Trophoblast cell (in vitro differentiated cells and primary cell): ENCODE data around the gene CTNNA3.

Experiments
- DNase-seq, 2 donors: peaks; one replicate each; pipeline ENCODE4 v3.0.0-alpha.2; 2016
- H2AFZ ChIP-seq: 2 replicates; pipeline ENCODE4 v1.6.1; 2013; ENCODE audit warnings: low read length, moderate library complexity, mild to moderate bottlenecking; ENCODE audit not compliant: insufficient read depth, poor library complexity
- H2AK5ac ChIP-seq: 2 replicates; pipeline ENCODE4 v1.6.1; 2013; ENCODE audit warnings: mild to moderate bottlenecking, low read length
- H2BK120ac ChIP-seq: 2 replicates; pipeline ENCODE4 v1.6.1; 2013; ENCODE audit warnings: low read length, mild to moderate bottlenecking, moderate library complexity; ENCODE audit not compliant: insufficient read depth, poor library complexity
- H2BK12ac ChIP-seq: 2 replicates; pipeline ENCODE4 v1.6.1; 2013; ENCODE audit warnings: mild to moderate bottlenecking, low read length, moderate library complexity
- H2BK5ac ChIP-seq: 2 replicates; pipeline ENCODE4 v1.6.1; 2013; ENCODE audit warnings: low read length, low read depth, moderate library complexity, mild to moderate bottlenecking; ENCODE audit not compliant: poor library complexity
- H3K14ac ChIP-seq: 2 replicates; pipeline ENCODE4 v1.6.1; 2013; ENCODE audit warnings: mild to moderate bottlenecking, low read length
- H3K18ac ChIP-seq: 2 replicates; pipeline ENCODE4 v1.6.1; 2013; ENCODE audit warnings: mild to moderate bottlenecking, low read length
- H3K23ac ChIP-seq: 2 replicates; pipeline ENCODE4 v1.6.1; 2013; ENCODE audit warnings: low read length
- H3K27ac ChIP-seq: 2 replicates; pipeline ENCODE4 v1.5.1; 2013; ENCODE audit warnings: low read depth, mild to moderate bottlenecking, inconsistent platforms, low read length, moderate library complexity
- H3K27me3 ChIP-seq: 2 replicates; pipeline ENCODE4 v1.6.1; 2013; ENCODE audit warnings: inconsistent platforms, mild to moderate bottlenecking, low read length, moderate library complexity; ENCODE audit not compliant: insufficient read depth
- H3K36me3 ChIP-seq, 2 experiments: 1 replicate in 1 of 2; 2 replicates in 1 of 2; pipeline ENCODE4 v1.6.1; 2013; ENCODE audit warnings: low read length in 2 of 2, mild to moderate bottlenecking in 2 of 2, moderate library complexity in 1 of 2; ENCODE audit not compliant: insufficient read depth in 2 of 2, control insufficient read depth in 1 of 2
- H3K4ac ChIP-seq: 2 replicates; pipeline ENCODE4 v1.6.1; 2013; ENCODE audit warnings: low read depth, mild to moderate bottlenecking, low read length, moderate library complexity
- H3K4me1 ChIP-seq, 2 experiments: 1 replicate in 1 of 2; 2 replicates in 1 of 2; pipeline ENCODE4 v1.6.1; 2013; ENCODE audit warnings: low read length in 2 of 2, mild to moderate bottlenecking in 2 of 2, moderate library complexity in 1 of 2; ENCODE audit not compliant: insufficient read depth in 2 of 2, control insufficient read depth in 1 of 2
- H3K4me2 ChIP-seq: 2 replicates; pipeline ENCODE4 v1.6.1; 2013; ENCODE audit warnings: inconsistent platforms, mild to moderate bottlenecking, low read length, moderate library complexity
- H3K4me3 ChIP-seq: 2 replicates; pipeline ENCODE4 v1.5.1; 2013; ENCODE audit warnings: mild to moderate bottlenecking, low read depth, low read length, inconsistent platforms
- H3K79me1 ChIP-seq: one replicate; pipeline ENCODE4 v1.6.1; 2013; ENCODE audit warnings: low read length
- H3K79me2 ChIP-seq: 2 replicates; pipeline ENCODE4 v1.6.1; 2013; ENCODE audit warnings: low read length, mild to moderate bottlenecking; ENCODE audit not compliant: control insufficient read depth, insufficient read depth, poor library complexity
- H3K9ac ChIP-seq: 2 replicates; pipeline ENCODE4 v1.6.1; 2013; ENCODE audit warnings: mild to moderate bottlenecking, low read length
- H3K9me3 ChIP-seq: 2 replicates; pipeline ENCODE4 v1.6.1; 2013; ENCODE audit warnings: low read depth, mild to moderate bottlenecking, control low read depth, inconsistent platforms, low read length; ENCODE audit not compliant: insufficient read depth
- H4K12ac ChIP-seq: 2 replicates; pipeline ENCODE4 v1.6.1; 2013; ENCODE audit warnings: low read depth, mild to moderate bottlenecking, low read length, moderate library complexity
- H4K8ac ChIP-seq: 2 replicates; pipeline ENCODE4 v1.6.1; 2013; ENCODE audit warnings: low read depth, mild to moderate bottlenecking, low read length, moderate library complexity
- H4K91ac ChIP-seq: one replicate; pipeline ENCODE4 v1.6.1; 2013; ENCODE audit warnings: low read depth, mild to moderate bottlenecking, low read length, moderate library complexity
- WGBS: extraction: QIAGEN DNeasy Blood & Tissue Kit; methylation state at CpG from one replicate; pipeline ENCODE4 v1.1.7; 2013; ENCODE audit warnings: missing lambda C conversion rate; ENCODE audit not compliant: insufficient read length, insufficient coverage; ENCODE audit errors: extremely low coverage; 5-methylcytosine and 5-hydroxymethylcytosine counted together

Gene CTNNA3

GRCh38 chr10:66378117-66378876 is 1317.7 kb downstream of the CTNNA3 start:
- Histone ChIP-seq H4K12ac (no peak overlapping the region), H3K36me3 (no peaks in the 10 kb centered on the region), H3K4me3 (no peak overlapping the region), H3K23ac (no peak overlapping the region), H3K9ac (no peak overlapping the region), H4K8ac (no peak overlapping the region), H3K27me3 (no peaks in the 10 kb centered on the region), H3K27ac (no peak overlapping the region), H2BK5ac (no peak overlapping the region), H3K9me3 (no peaks in the 10 kb centered on the region), H2AK5ac (no peak overlapping the region), H3K18ac (no peak overlapping the region), H3K4me1 (no peaks in the 10 kb centered on the region), H3K4me2 (no peak overlapping the region), H2AFZ (no peak overlapping the region), H4K91ac (no peak overlapping the region), H2BK120ac (no peak overlapping the region), H3K79me1 (no peaks in the 10 kb centered on the region), H3K4ac (no peak overlapping the region), H3K79me2 (no peaks in the 10 kb centered on the region), H3K14ac (no peak overlapping the region), H2BK12ac (no peak overlapping the region)
- no peak for DNase-seq
- no CpG with 5 or more reads among the region's 3 CpGs for WGBS

DNA sequence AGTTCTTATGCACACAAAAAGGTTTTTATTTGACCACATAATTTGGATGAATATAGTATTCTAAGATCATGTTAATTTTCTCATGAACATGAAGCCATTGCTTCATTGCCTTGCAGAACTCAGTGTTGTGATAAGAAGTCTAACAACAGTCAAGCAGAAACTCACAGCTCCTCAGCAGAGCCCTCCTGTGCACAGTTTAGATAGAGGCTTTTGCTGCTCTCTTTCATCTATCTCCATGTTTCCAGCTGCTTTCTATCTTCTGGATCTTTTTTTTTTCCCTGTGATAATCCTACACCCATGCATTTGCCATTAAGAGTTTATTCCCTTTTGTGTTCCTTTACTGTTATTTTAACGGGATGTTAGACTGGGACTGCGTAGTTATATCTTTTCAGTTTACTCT is 1327.8 kb downstream of the CTNNA3 start:
- no peaks in the 10 kb centered on the region for H3K9me3 ChIP-seq
- DNase-seq: no peak
- no peak overlapping the region for H4K12ac ChIP-seq
- no peak overlapping the region for H3K4ac ChIP-seq
- no peaks in the 10 kb centered on the region for H3K79me1 ChIP-seq
- H3K14ac ChIP-seq: no peak overlapping the region
- no peak overlapping the region for H2BK120ac ChIP-seq
- no peaks in the 10 kb centered on the region for H3K4me1 ChIP-seq
- no peak overlapping the region for H3K23ac ChIP-seq
- no peak overlapping the region for H4K91ac ChIP-seq
- H3K36me3 ChIP-seq: no peaks in the 10 kb centered on the region
- no peaks in the 10 kb centered on the region for H3K79me2 ChIP-seq
- H2BK5ac ChIP-seq: no peak overlapping the region
- no peak overlapping the region for H2BK12ac ChIP-seq
- no peak overlapping the region for H3K4me3 ChIP-seq
- no peak overlapping the region for H3K9ac ChIP-seq
- no peak overlapping the region for H3K4me2 ChIP-seq
- no peak overlapping the region for H2AK5ac ChIP-seq
- no CpG with 5 or more reads among the region's 2 CpGs for WGBS
- no peak overlapping the region for H3K18ac ChIP-seq
- H3K27ac ChIP-seq: no peak overlapping the region
- H3K27me3 ChIP-seq: no peaks in the 10 kb centered on the region
- H2AFZ ChIP-seq: no peak overlapping the region
- no peak overlapping the region for H4K8ac ChIP-seq

- Histone ChIP-seq H3K4me1 (no peaks in the 10 kb centered on the region), H4K8ac (no peak overlapping the region), H3K18ac (no peak overlapping the region), H2AFZ (no peak overlapping the region), H3K79me2 (no peaks in the 10 kb centered on the region), H2BK120ac (no peak overlapping the region), H3K9ac (no peak overlapping the region), H2BK12ac (no peak overlapping the region), H3K27me3 (no peaks in the 10 kb centered on the region), H3K4ac (no peak overlapping the region), H2BK5ac (no peak overlapping the region), H3K4me3 (no peak overlapping the region), H4K12ac (no peak overlapping the region), H3K27ac (no peak overlapping the region), H3K79me1 (no peaks in the 10 kb centered on the region), H4K91ac (no peak overlapping the region), H3K9me3 (no peaks in the 10 kb centered on the region), H3K4me2 (no peak overlapping the region), H3K36me3 (no peaks in the 10 kb centered on the region), H3K23ac (no peak overlapping the region), H3K14ac (no peak overlapping the region), H2AK5ac (no peak overlapping the region)
- no CpG with 5 or more reads among the region's 3 CpGs for WGBS
- no peak for DNase-seq
These were observed 1329.8 kb downstream of the CTNNA3 start for GRCh38 chr10:66366163-66366562.

- Histone ChIP-seq H3K23ac (no peak overlapping the region), H3K9me3 (no peaks in the 10 kb centered on the region), H2AK5ac (no peak overlapping the region), H3K4me1 (no peaks in the 10 kb centered on the region), H3K4me3 (no peak overlapping the region), H2BK12ac (no peak overlapping the region), H3K4ac (no peak overlapping the region), H3K27ac (no peak overlapping the region), H3K9ac (no peak overlapping the region), H4K12ac (no peak overlapping the region), H3K27me3 (no peaks in the 10 kb centered on the region), H3K18ac (no peak overlapping the region), H2BK120ac (no peak overlapping the region), H4K91ac (no peak overlapping the region), H2AFZ (no peak overlapping the region), H3K4me2 (no peak overlapping the region), H4K8ac (no peak overlapping the region), H3K36me3 (no peaks in the 10 kb centered on the region), H3K14ac (no peak overlapping the region), H2BK5ac (no peak overlapping the region), H3K79me1 (no peaks in the 10 kb centered on the region), H3K79me2 (no peaks in the 10 kb centered on the region)
- DNase-seq: no peak
- WGBS: no CpG with 5 or more reads among the region's 2 CpGs
These were observed 1330.3 kb downstream of the CTNNA3 start for GRCh38 chr10:66365686-66366085.
